SK-N-SH (cell line): Measurements from ENCODE around the gene SLC1A7. TPM values are rescaled to one million over a fixed set of nuclear protein-coding genes. Genes with fewer than 3 reads are reported as not detected.

Source experiments
- CTCF ChIA-PET: fragments of 300-600, 350-600 bp; formaldehyde crosslinking; extraction: SDS; loops from one replicate; lab custom pipeline; 2021; lab: Yijun Ruan, JAX
- POLR2A ChIA-PET: fragments of 350-600 bp; sonication (Branson Sonifier 250); formaldehyde crosslinking; extraction: SDS; loops from one replicate; lab custom pipeline; 2020; ENCODE audit warnings: antibody characterized with exemption, inconsistent platforms; lab: Yijun Ruan, JAX
- DNase-seq: peaks from one replicate; pipeline ENCODE4 v3.0.0; 2012
- H2AFZ ChIP-seq: fragments of 200-600 bp; sonication (generic); 2 replicates; pipeline ENCODE4 v1.8.1; 2016; ENCODE audit warnings: antibody characterized with exemption, mild to moderate bottlenecking, low read depth
- H3F3A ChIP-seq: fragments of 200-600 bp; sonication (generic); replicated peaks from 2 replicates; pipeline ENCODE3; 2016; ENCODE audit warnings: antibody characterized with exemption, mild to moderate bottlenecking; ENCODE audit not compliant: insufficient read depth
- H3K27ac ChIP-seq, 2 experiments: fragments of 200-500 bp in 1 of 2; fragments of 200-600 bp in 1 of 2; sonication (Bioruptor generic) in 1 of 2; sonication (generic), shearing (Covaris generic) in 1 of 2; 2 replicates each; pipeline versions ENCODE4 v1.5.1 to v1.6.1; 2014 to 2016; ENCODE audit warnings: low read depth in 2 of 2, inconsistent platforms in 1 of 2, low read length in 1 of 2, mild to moderate bottlenecking in 1 of 2, mixed read lengths in 1 of 2
- H3K27me3 ChIP-seq: fragments of 200-600 bp; sonication (generic), shearing (Covaris generic); 2 replicates; pipeline ENCODE4 v1.6.1; 2016; ENCODE audit warnings: mixed run types; ENCODE audit not compliant: insufficient read depth
- H3K36me3 ChIP-seq, 2 experiments: fragments of 200-500 bp in 1 of 2; fragments of 200-600 bp in 1 of 2; sonication (Bioruptor generic) in 1 of 2; sonication (generic) in 1 of 2; replicated peaks in 1 of 2; 2 replicates each; pipeline versions ENCODE3 to v1.5.1; 2014 to 2016; ENCODE audit warnings: low read length in 1 of 2, mild to moderate bottlenecking in 1 of 2; ENCODE audit not compliant: insufficient read depth in 2 of 2, control insufficient read depth in 1 of 2
- H3K4me1 ChIP-seq, 2 experiments: fragments of 200-500 bp in 1 of 2; fragments of 200-600 bp in 1 of 2; sonication (Bioruptor generic) in 1 of 2; sonication (generic), shearing (Covaris generic) in 1 of 2; 2 replicates each; pipeline versions ENCODE4 v1.5.1 to v1.6.1; 2014 to 2016; ENCODE audit warnings: low read depth in 1 of 2, low read length in 1 of 2, mixed run types in 1 of 2; ENCODE audit not compliant: insufficient read depth in 2 of 2, control insufficient read depth in 1 of 2
- H3K4me2 ChIP-seq: fragments of 200-600 bp; sonication (generic), shearing (Covaris generic); 2 replicates; pipeline ENCODE4 v1.6.1; 2017; ENCODE audit warnings: mixed run types
- H3K4me3 ChIP-seq, 2 experiments: fragments of 200-500 bp in 1 of 2; fragments of 200-600 bp in 1 of 2; sonication (Bioruptor generic) in 1 of 2; sonication (generic), shearing (Covaris generic) in 1 of 2; 2 replicates each; pipeline versions ENCODE4 v1.5.1 to v1.8.1; 2014 to 2016; ENCODE audit warnings: low read depth in 2 of 2, inconsistent platforms in 1 of 2, low read length in 1 of 2, mild to moderate bottlenecking in 1 of 2, mixed read lengths in 1 of 2, moderate library complexity in 1 of 2
- H3K79me2 ChIP-seq: fragments of 200-600 bp; sonication (generic); 2 replicates; pipeline ENCODE4 v1.8.1; 2017; ENCODE audit warnings: mild to moderate bottlenecking; ENCODE audit not compliant: insufficient read depth
- H3K9ac ChIP-seq: fragments of 200-600 bp; sonication (generic); 2 replicates; pipeline ENCODE4 v1.6.1; 2017; ENCODE audit warnings: mixed run types
- H3K9me2 ChIP-seq: fragments of 200-600 bp; sonication (generic); 2 replicates; pipeline ENCODE4 v1.6.1; 2017; ENCODE audit warnings: mixed run types
- H3K9me3 ChIP-seq: fragments of 200-600 bp; sonication (generic); 2 replicates; pipeline ENCODE4 v1.6.1; 2017; ENCODE audit warnings: mixed run types, mild to moderate bottlenecking, moderate library complexity
- H4K20me1 ChIP-seq: fragments of 200-600 bp; sonication (generic); 2 replicates; pipeline ENCODE4 v1.6.1; 2017; ENCODE audit warnings: mild to moderate bottlenecking, mixed run types; ENCODE audit not compliant: insufficient read depth
- CHD2 ChIP-seq: fragments of 150-350 bp; IDR thresholded peaks from 2 replicates; pipeline ENCODE4 v1.6.1; 2018; ENCODE audit warnings: low read length; ENCODE audit not compliant: partially characterized antibody
- ELF1 ChIP-seq: IDR thresholded peaks from 2 replicates; pipeline ENCODE4 v1.4.0; 2012
- EP300 ChIP-seq, 2 experiments: IDR thresholded peaks; 2 replicates each; pipeline versions ENCODE4 v1.4.0 to v1.6.1; 2012; ENCODE audit warnings: borderline replicate concordance in 1 of 2, low read depth in 1 of 2, low read length in 1 of 2
- EZH2phosphoT487 ChIP-seq: fragments of 200-600 bp; sonication (generic); IDR thresholded peaks from 2 replicates; pipeline ENCODE4 v1.6.1; 2017; ENCODE audit warnings: low read depth, mixed run types, mild to moderate bottlenecking, antibody characterized with exemption, moderate library complexity, borderline replicate concordance
- FOSL2 ChIP-seq: IDR thresholded peaks from 2 replicates; pipeline ENCODE4 v1.4.0; 2012; ENCODE audit warnings: low read depth, mild to moderate bottlenecking, moderate library complexity, borderline replicate concordance
- FOXJ3 ChIP-seq: sonication (generic); formaldehyde crosslinking; IDR thresholded peaks from 2 replicates; pipeline ENCODE4 v1.5.1; 2020; ENCODE audit warnings: mild to moderate bottlenecking, missing genetic modification reagents
- GABPA ChIP-seq: IDR thresholded peaks from 2 replicates; pipeline ENCODE4 v1.4.0; 2012; ENCODE audit warnings: low read depth, mild to moderate bottlenecking
- GATA2 ChIP-seq: sonication (generic); formaldehyde crosslinking; IDR thresholded peaks from 2 replicates; pipeline ENCODE4 v1.5.0; 2020; ENCODE audit warnings: mild to moderate bottlenecking, missing genetic modification reagents
- MAX ChIP-seq: IDR thresholded peaks from 2 replicates; pipeline ENCODE4 v1.4.0; 2012; ENCODE audit warnings: low read depth
- MEF2A ChIP-seq: IDR thresholded peaks from 2 replicates; pipeline ENCODE4 v1.4.0; 2012; ENCODE audit warnings: low read depth, borderline replicate concordance
- NFIC ChIP-seq: IDR thresholded peaks from 2 replicates; pipeline ENCODE4 v1.4.0; 2012; ENCODE audit warnings: borderline replicate concordance
- PBX3 ChIP-seq: IDR thresholded peaks from 2 replicates; pipeline ENCODE4; 2012
- POLR2AphosphoS5 ChIP-seq: IDR thresholded peaks from 2 replicates; pipeline ENCODE4 v1.6.1; 2012; ENCODE audit warnings: low read depth, low read length
- RCOR1 ChIP-seq: fragments of 150-350 bp; IDR thresholded peaks from 2 replicates; pipeline ENCODE4 v1.6.1; 2017; ENCODE audit warnings: antibody characterized with exemption, low read length
- RXRA ChIP-seq: IDR thresholded peaks from 2 replicates; pipeline ENCODE4 v1.4.0; 2012; ENCODE audit warnings: low read depth, mild to moderate bottlenecking, borderline replicate concordance
- SIN3A ChIP-seq: IDR thresholded peaks from 2 replicates; pipeline ENCODE4 v1.6.1; 2012; ENCODE audit warnings: low read depth, mild to moderate bottlenecking, low read length, moderate library complexity, borderline replicate concordance
- USF1 ChIP-seq: IDR thresholded peaks from 2 replicates; pipeline ENCODE4 v1.4.0; 2012; ENCODE audit warnings: low read depth, borderline replicate concordance
- USF2 ChIP-seq: fragments of 150-350 bp; IDR thresholded peaks from 2 replicates; pipeline ENCODE4 v1.6.1; 2017; ENCODE audit warnings: antibody characterized with exemption, low read length, low read depth, borderline replicate concordance
- ZBTB33 ChIP-seq: IDR thresholded peaks from 2 replicates; pipeline ENCODE4 v1.4.0; 2012; ENCODE audit warnings: low read depth, borderline replicate concordance
- WGBS: methylation state at CpG from one replicate; pipeline ENCODE4 v1.1.6; 2017; ENCODE audit warnings: low lambda C conversion rate; 5-methylcytosine and 5-hydroxymethylcytosine counted together
- polyA plus RNA-seq, 3 experiments: library from polyadenylated mRNA; depleted of rRNA; stranded (reverse); fragments of >200 nt; gene quantifications; 2 replicates each; pipeline ENCODE4 v1.2.3, GENCODE V29; 2012

The SLC1A7 gene
- polyA plus RNA-seq, 1 of the 3 experiments (the other 2 are of a cell fraction) = not detected

- no peaks in the 10 kb centered on the region for H3K79me2 ChIP-seq
- 100% methylated on average over 1 of the region's 1 CpG for WGBS
- H4K20me1 ChIP-seq = no peaks in the 10 kb centered on the region
- ChIA-PET POLR2A (no interaction called here), CTCF (interaction anchor here (1.3 kb wide), 1 partner anchor 56 kb away, joined by 3 read pairs; no protein-coding TSS in a partner anchor)
- no peak overlapping the region for H3K27ac ChIP-seq
- no peaks in the 10 kb centered on the region for H3F3A ChIP-seq
- no peak overlapping the region for H3K4me3 ChIP-seq
- no peak overlapping the region for H3K4me2 ChIP-seq
- no peak for TF ChIP-seq ELF1
- no peak for TF ChIP-seq MEF2A
- TF ChIP-seq EP300 (IDR thresholded peaks at IDR 0.05; ENCODE audit: borderline replicate concordance in 1 of 2, low read depth in 1 of 2, low read length in 1 of 2) = no peak
- no peak for TF ChIP-seq USF1
- no peak for TF ChIP-seq MAX
- TF ChIP-seq ZBTB33 = no peak
- no peak for TF ChIP-seq CHD2
- TF ChIP-seq SIN3A = no peak
- TF ChIP-seq RXRA = no peak
- no peak for TF ChIP-seq FOSL2
- no peak for TF ChIP-seq USF2
- no peak for TF ChIP-seq POLR2AphosphoS5
- H2AFZ ChIP-seq = no peak overlapping the region
- no peak for DNase-seq
- H3K9me3 ChIP-seq = no peaks in the 10 kb centered on the region
- peaks cover 12 to 14% of the 10 kb centered on the region in 2 experiments; a peak in 2 of 4 replicates for H3K4me1 ChIP-seq
- H3K9ac ChIP-seq = no peak overlapping the region
- no peaks in the 10 kb centered on the region for H3K9me2 ChIP-seq
- no peaks in the 10 kb centered on the region for H3K36me3 ChIP-seq
- no peaks in the 10 kb centered on the region for H3K27me3 ChIP-seq
These were observed 15.9 kb downstream of the SLC1A7 start for GRCh38 chr1:53126495-53126894.

GRCh38 chr1:53125623-53126360, 16.6 kb downstream of the SLC1A7 start:
- no peak for DNase-seq
- TF ChIP-seq NFIC (no peak), GABPA (no peak), RCOR1 (no peak), PBX3 (no peak), USF2 (no peak), MAX (no peak), FOXJ3 (no peak), SIN3A (no peak), GATA2 (no peak), EZH2phosphoT487 (no peak), CHD2 (no peak)
- TF ChIP-seq, all 33 proteins: peak for 0
- Histone ChIP-seq H3K4me3 (no peak overlapping the region), H4K20me1 (no peaks in the 10 kb centered on the region), H3K9me2 (no peaks in the 10 kb centered on the region), H3K27ac (no peak overlapping the region), H3K9me3 (no peaks in the 10 kb centered on the region), H2AFZ (no peak overlapping the region), H3K27me3 (no peaks in the 10 kb centered on the region), H3K4me2 (no peak overlapping the region), H3K4me1 (peaks cover 15 to 19% of the 10 kb centered on the region in 2 experiments; a peak in 2 of 4 replicates), H3F3A (no peaks in the 10 kb centered on the region), H3K9ac (no peak overlapping the region), H3K36me3 (no peaks in the 10 kb centered on the region), H3K79me2 (no peaks in the 10 kb centered on the region)
- CTCF ChIA-PET = no interaction called here
- POLR2A ChIA-PET = no interaction called here
- WGBS = 60% methylated on average over 4 of the region's 10 CpGs
